ENCODE measurements around the gene XCL1. TPM values are rescaled to one million over a fixed set of nuclear protein-coding genes. Genes with fewer than 3 reads are reported as not detected.
A peak's percentile ranks its signal among the peaks of the same experiment; 100 is the strongest.

Gene XCL1
- polyA plus RNA-seq, 1 donor from 2014 or later = 2.3 TPM

- Histone ChIP-seq H2AFZ (ENCODE audit: low read depth, low read length) (no peak overlapping the region), H3K4me3 (ENCODE audit: low read length) (no peak overlapping the region), H3K9me2 (ENCODE audit: insufficient read depth, low read length) (no peaks in the 10 kb centered on the region), H3K36me3 (ENCODE audit: insufficient read depth, low read length) (no peaks in the 10 kb centered on the region), H3F3A (ENCODE audit: insufficient read depth, low read length, poor library complexity, severe bottlenecking) (no peaks in the 10 kb centered on the region), H3K27me3 (ENCODE audit: insufficient read depth, low read depth, low read length) (no peaks in the 10 kb centered on the region), H3K27ac (ENCODE audit: low read length) (no peak overlapping the region), H3K4me2 (ENCODE audit: low read length) (no peak overlapping the region), H3K9ac (ENCODE audit: low read length) (no peak overlapping the region), H4K20me1 (ENCODE audit: insufficient read depth) (no peaks in the 10 kb centered on the region), H3K9me3 (ENCODE audit: low read length) (no peaks in the 10 kb centered on the region), H3K79me2 (replicated peaks; ENCODE audit: insufficient read depth, low read length) (no peaks in the 10 kb centered on the region)
- TF ChIP-seq SMC3 (conservative IDR thresholded peaks at IDR 0.05; ENCODE audit: poor library complexity) (no peak), REST (IDR thresholded peaks at IDR 0.05; ENCODE audit: borderline replicate concordance) (no peak), MXI1 (conservative IDR thresholded peaks at IDR 0.05; ENCODE audit: poor library complexity, severe bottlenecking) (no peak), EP300 (conservative IDR thresholded peaks at IDR 0.05; ENCODE audit: poor library complexity, severe bottlenecking) (no peak), RAD21 (conservative IDR thresholded peaks at IDR 0.05) (no peak), TAF1 (IDR thresholded peaks at IDR 0.05; ENCODE audit: low read depth) (no peak), EZH2 (IDR thresholded peaks at IDR 0.05; ENCODE audit: borderline replicate concordance, insufficient read depth, low read length, poor library complexity, severe bottlenecking) (no peak), POLR2AphosphoS5 (IDR thresholded peaks at IDR 0.05) (no peak)
- TF ChIP-seq, protein P1, sequence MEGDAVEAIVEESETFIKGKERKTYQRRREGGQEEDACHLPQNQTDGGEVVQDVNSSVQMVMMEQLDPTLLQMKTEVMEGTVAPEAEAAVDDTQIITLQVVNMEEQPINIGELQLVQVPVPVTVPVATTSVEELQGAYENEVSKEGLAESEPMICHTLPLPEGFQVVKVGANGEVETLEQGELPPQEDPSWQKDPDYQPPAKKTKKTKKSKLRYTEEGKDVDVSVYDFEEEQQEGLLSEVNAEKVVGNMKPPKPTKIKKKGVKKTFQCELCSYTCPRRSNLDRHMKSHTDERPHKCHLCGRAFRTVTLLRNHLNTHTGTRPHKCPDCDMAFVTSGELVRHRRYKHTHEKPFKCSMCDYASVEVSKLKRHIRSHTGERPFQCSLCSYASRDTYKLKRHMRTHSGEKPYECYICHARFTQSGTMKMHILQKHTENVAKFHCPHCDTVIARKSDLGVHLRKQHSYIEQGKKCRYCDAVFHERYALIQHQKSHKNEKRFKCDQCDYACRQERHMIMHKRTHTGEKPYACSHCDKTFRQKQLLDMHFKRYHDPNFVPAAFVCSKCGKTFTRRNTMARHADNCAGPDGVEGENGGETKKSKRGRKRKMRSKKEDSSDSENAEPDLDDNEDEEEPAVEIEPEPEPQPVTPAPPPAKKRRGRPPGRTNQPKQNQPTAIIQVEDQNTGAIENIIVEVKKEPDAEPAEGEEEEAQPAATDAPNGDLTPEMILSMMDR (IDR thresholded peaks at IDR 0.05; ENCODE audit: poor library complexity, severe bottlenecking) = no peak
These were observed 31.5 kb downstream of the XCL1 start for GRCh38 chr1:168607872-168608428.

DNA sequence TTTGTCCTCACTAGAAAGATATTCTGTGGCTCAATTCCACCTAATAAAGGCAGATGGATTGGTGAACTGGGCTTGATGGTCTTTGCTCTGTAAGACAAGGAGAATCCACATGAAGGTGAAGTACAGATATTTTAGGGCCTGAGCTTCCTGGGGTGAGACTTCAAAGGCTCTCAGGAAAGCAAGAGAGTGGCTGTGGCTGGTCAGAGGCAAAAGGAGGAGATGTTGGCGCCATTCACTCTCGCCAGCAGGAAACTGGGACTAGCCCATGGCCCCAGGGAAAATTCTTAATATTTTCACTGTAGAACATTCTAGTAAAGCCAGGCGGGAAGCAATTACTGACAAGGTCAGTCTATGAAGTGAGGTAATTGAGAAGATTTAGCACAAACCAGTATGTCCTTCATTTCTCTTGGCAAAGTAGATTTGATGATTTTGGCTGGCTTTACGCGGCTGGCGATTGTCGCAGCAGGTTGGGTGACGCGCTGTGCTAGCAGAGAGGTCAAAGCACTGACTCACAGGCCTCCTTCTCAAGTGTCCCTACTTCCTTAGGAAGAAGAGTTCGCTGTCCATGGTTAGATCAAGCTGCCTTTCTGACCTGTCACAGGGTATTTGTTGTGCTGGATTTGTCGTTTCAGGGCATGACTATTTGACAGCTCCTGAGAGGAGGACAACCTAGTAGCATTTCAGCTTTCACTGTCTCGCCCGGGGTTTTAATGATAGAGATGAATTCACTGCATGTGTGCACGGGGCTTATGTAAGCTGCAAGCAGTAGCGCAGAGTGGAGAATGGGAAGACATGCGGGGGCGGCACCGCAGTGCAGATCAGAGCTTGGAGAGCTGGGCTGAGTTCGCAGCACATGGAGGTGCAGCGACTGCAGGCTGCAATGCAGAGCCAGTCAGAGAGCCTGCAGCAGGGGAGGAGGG is 32.7 kb downstream of the XCL1 start:
- Histone ChIP-seq H3K27me3 (ENCODE audit: insufficient read depth, low read depth, low read length) (no peaks in the 10 kb centered on the region), H3K27ac (ENCODE audit: low read length) (peak overlapping the region; percentile 59), H3K9ac (ENCODE audit: low read length) (peak overlapping the region; percentile 44), H2AFZ (ENCODE audit: low read depth, low read length) (no peak overlapping the region), H3K79me2 (replicated peaks; ENCODE audit: insufficient read depth, low read length) (no peaks in the 10 kb centered on the region), H3K4me2 (ENCODE audit: low read length) (no peak overlapping the region), H3F3A (ENCODE audit: insufficient read depth, low read length, poor library complexity, severe bottlenecking) (peaks cover 1% of the 10 kb centered on the region), H3K9me3 (ENCODE audit: low read length) (no peaks in the 10 kb centered on the region), H3K9me2 (ENCODE audit: insufficient read depth, low read length) (no peaks in the 10 kb centered on the region), H3K4me3 (ENCODE audit: low read length) (peak overlapping the region; percentile 8), H3K36me3 (ENCODE audit: insufficient read depth, low read length) (no peaks in the 10 kb centered on the region), H4K20me1 (ENCODE audit: insufficient read depth) (no peaks in the 10 kb centered on the region)
- peak; percentile 47 for TF ChIP-seq RAD21 (conservative IDR thresholded peaks at IDR 0.05)
- peak; percentile 58 for TF ChIP-seq EP300 (conservative IDR thresholded peaks at IDR 0.05; ENCODE audit: poor library complexity, severe bottlenecking)
- TF ChIP-seq TAF1 (IDR thresholded peaks at IDR 0.05; ENCODE audit: low read depth) = no peak
- TF ChIP-seq POLR2AphosphoS5 (IDR thresholded peaks at IDR 0.05) = peak; percentile 49
- TF ChIP-seq SMC3 (conservative IDR thresholded peaks at IDR 0.05; ENCODE audit: poor library complexity) = peak; percentile 53
- no peak for TF ChIP-seq EZH2 (IDR thresholded peaks at IDR 0.05; ENCODE audit: borderline replicate concordance, insufficient read depth, low read length, poor library complexity, severe bottlenecking)
- peak; percentile 46 for TF ChIP-seq MXI1 (conservative IDR thresholded peaks at IDR 0.05; ENCODE audit: poor library complexity, severe bottlenecking)
- no peak for TF ChIP-seq REST (IDR thresholded peaks at IDR 0.05; ENCODE audit: borderline replicate concordance)
- TF ChIP-seq, protein P1 (IDR thresholded peaks at IDR 0.05; ENCODE audit: poor library complexity, severe bottlenecking) = no peak

Measured in neural cell (in vitro differentiated cells).